ENCODE measurements around the gene SIN3A. TPM values are rescaled to one million over a fixed set of nuclear protein-coding genes. Genes with fewer than 3 reads are reported as not detected.

The SIN3A gene
- total RNA-seq, 4 donors from 2014 or later = 47.1 to 68.8 (median 49.6) TPM

DNA sequence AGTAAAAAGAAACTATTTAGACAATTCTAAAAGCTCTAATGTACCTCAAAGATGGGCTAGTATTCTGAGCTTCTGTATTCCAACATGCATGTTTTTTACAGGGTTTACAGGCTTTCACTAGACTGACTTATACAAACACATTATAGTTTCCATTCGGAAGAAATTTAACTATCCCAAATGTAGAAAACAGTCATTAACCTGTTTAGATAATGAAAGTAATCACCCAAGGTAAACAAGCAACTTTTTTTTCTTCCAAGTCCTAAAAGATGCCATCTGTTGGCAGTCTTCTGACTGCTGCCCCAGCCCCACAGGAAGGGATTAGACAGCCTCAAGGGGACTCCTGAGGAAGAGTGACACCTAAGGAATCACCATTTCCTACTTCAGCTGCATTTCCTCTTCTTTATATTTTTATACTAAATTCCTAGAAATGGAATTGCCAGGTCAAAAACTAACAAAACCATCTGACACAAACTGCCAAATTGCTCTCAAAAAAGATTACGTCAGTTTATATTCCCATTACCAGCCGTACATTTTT, 25.5 kb downstream of the SIN3A start:
- WGBS, 2 donors = 81 to 84% methylated on average over 3 of the region's 3 CpGs
- intact Hi-C loops (cut with DNase I; ENCODE audit: low total_unique reads) = no loop called here
- DNase-seq (ENCODE audit: low spot score in 2 of 2) = no peak
- no peak overlapping the region for H3K4me3 ChIP-seq (ENCODE audit: low read depth, poor library complexity, severe bottlenecking)
- no peak for TF ChIP-seq POLR2A (IDR thresholded peaks at IDR 0.05)
- TF ChIP-seq CTCF (IDR thresholded peaks at IDR 0.05) = no peak

DNA sequence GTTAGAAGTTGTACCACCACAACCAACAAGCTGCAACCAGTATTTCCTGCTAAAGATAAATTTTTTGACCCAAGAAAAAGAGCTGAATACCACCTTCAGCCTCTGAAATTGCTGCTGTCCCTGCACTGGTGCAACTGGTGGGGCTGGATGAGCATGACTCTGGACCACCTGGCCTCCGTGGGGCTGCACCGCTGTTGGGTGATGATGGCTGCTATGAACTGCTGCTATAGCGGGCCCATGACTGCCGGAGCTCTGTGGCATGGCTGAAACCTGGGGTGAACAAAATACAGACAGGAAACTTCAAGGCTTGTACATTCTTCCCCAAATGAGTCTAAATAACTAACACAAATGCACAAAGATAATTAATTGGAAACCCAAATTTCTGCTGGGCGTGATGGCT, 28.9 kb downstream of the SIN3A start:
- TF ChIP-seq CTCF (IDR thresholded peaks at IDR 0.05) (no peak), POLR2A (IDR thresholded peaks at IDR 0.05) (no peak)
- intact Hi-C loops (cut with DNase I; ENCODE audit: low total_unique reads) = no loop called here
- H3K4me3 ChIP-seq (ENCODE audit: low read depth, poor library complexity, severe bottlenecking) = no peak overlapping the region

GRCh38 chr15:75420698-75421097, 30.8 kb downstream of the SIN3A start:
- H3K4me3 ChIP-seq (ENCODE audit: low read depth, poor library complexity, severe bottlenecking) = no peak overlapping the region
- intact Hi-C loops (cut with DNase I; ENCODE audit: low total_unique reads) = no loop called here
- no peak for DNase-seq (ENCODE audit: low spot score in 2 of 2)
- TF ChIP-seq POLR2A (IDR thresholded peaks at IDR 0.05) (no peak), CTCF (IDR thresholded peaks at IDR 0.05) (no peak)

More for the DNA sequence above, 28.9 kb downstream of the SIN3A start:
- DNase-seq (ENCODE audit: low spot score in 2 of 2) = no peak
- 94 to 97% methylated on average over 5 of the region's 5 CpGs for WGBS, 2 donors

DNA sequence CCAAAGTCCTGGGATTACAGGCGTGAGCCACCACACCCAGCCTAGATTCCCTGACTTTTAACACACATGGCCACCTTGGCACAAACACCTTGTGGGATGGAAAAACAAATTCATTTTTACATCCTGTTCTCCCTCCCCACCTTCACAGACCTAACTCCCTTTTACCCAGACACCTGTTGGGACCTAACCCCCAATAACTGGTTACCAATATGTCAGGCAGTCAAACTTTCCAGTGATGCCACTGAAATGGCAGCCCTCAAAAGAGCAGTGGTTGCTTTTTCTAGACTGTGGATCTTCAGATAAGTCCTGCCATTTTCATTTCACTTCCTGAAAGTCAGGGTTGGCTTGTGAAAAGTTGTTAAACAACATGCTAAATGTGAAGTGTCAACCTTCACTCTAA, 34.9 kb downstream of the SIN3A start:
- intact Hi-C loops (cut with DNase I; ENCODE audit: low total_unique reads) = no loop called here
- H3K4me3 ChIP-seq (ENCODE audit: low read depth, poor library complexity, severe bottlenecking) = no peak overlapping the region
- TF ChIP-seq POLR2A (IDR thresholded peaks at IDR 0.05) = no peak
- WGBS, 2 donors = 91 to 95% methylated on average over 1 of the region's 1 CpG
- DNase-seq (ENCODE audit: low spot score in 2 of 2) = no peak

- no peak overlapping the region for H3K4me3 ChIP-seq (ENCODE audit: low read depth, poor library complexity, severe bottlenecking)
- TF ChIP-seq CTCF (IDR thresholded peaks at IDR 0.05) = no peak
- TF ChIP-seq POLR2A (IDR thresholded peaks at IDR 0.05) = no peak
- intact Hi-C loops (cut with DNase I; ENCODE audit: low total_unique reads) = no loop called here
- WGBS, 2 donors = 91 to 92% methylated on average over 6 of the region's 6 CpGs
- DNase-seq (ENCODE audit: low spot score in 2 of 2) = no peak
Measured at GRCh38 chr15:75410196-75410595, 41.3 kb downstream of the SIN3A start.

- WGBS, 2 donors = 79 to 91% methylated on average over 1 of the region's 1 CpG
- DNase-seq (ENCODE audit: low spot score in 2 of 2) = no peak
- H3K4me3 ChIP-seq (ENCODE audit: low read depth, poor library complexity, severe bottlenecking) = no peak overlapping the region
- TF ChIP-seq CTCF (IDR thresholded peaks at IDR 0.05) (no peak), POLR2A (IDR thresholded peaks at IDR 0.05) (no peak)
- intact Hi-C loops (cut with DNase I; ENCODE audit: low total_unique reads) = no loop called here
Measured at GRCh38 chr15:75407083-75407482, 44.4 kb downstream of the SIN3A start.

Data from lower leg skin (tissue), 4 donors.